Gastroesophageal sphincter (tissue), 3 donors: ENCODE results near the gene CYLD.

Source experiments
- EP300 ChIP-seq: sonication (generic); formaldehyde crosslinking; IDR thresholded peaks from one replicate; pipeline ENCODE4 v1.6.1; 2017; ENCODE audit warnings: antibody characterized with exemption, mild to moderate bottlenecking
- POLR2AphosphoS5 ChIP-seq: sonication (generic); formaldehyde crosslinking; IDR thresholded peaks from one replicate; pipeline ENCODE4 v1.6.1; 2017; ENCODE audit warnings: antibody characterized with exemption
- TF ChIP-seq, protein P1 (sequence below), 4 experiments: fragments of 200-600 bp in 2 of 4; fragments of 450-650 bp in 2 of 4; sonication (generic) in 1 of 4; IDR thresholded peaks; one replicate each; pipeline ENCODE4 v1.5.1; 2017 to 2019; ENCODE audit warnings: antibody characterized with exemption in 4 of 4, mild to moderate bottlenecking in 2 of 4, moderate library complexity in 2 of 4

DNA sequence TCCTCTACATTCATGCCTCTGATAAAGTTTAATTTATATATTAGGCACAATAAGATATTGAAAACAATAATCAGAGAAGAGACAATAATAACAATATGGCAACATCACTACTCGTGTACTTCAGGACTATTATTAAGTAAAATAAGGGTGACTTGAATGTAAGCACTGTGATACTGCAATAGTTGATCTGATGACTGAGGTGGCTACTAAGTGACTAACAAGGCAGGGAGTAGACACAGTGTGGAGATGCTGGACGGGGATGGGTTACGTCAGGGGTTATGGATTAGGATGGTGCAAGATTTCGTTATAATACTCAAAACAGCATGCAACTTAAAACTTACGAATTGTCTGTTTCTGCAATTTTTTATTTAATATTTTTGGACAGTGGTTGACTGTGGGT lies 32.5 kb downstream of the CYLD start:
- TF ChIP-seq, protein P1, sequence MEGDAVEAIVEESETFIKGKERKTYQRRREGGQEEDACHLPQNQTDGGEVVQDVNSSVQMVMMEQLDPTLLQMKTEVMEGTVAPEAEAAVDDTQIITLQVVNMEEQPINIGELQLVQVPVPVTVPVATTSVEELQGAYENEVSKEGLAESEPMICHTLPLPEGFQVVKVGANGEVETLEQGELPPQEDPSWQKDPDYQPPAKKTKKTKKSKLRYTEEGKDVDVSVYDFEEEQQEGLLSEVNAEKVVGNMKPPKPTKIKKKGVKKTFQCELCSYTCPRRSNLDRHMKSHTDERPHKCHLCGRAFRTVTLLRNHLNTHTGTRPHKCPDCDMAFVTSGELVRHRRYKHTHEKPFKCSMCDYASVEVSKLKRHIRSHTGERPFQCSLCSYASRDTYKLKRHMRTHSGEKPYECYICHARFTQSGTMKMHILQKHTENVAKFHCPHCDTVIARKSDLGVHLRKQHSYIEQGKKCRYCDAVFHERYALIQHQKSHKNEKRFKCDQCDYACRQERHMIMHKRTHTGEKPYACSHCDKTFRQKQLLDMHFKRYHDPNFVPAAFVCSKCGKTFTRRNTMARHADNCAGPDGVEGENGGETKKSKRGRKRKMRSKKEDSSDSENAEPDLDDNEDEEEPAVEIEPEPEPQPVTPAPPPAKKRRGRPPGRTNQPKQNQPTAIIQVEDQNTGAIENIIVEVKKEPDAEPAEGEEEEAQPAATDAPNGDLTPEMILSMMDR (IDR thresholded peaks at IDR 0.05): no peak
- TF ChIP-seq POLR2AphosphoS5 (no peak), EP300 (no peak)
